ENCODE results near the gene TRMT2A.

TRMT2A gene

GRCh38 chr22:20106205-20106848 is 10.7 kb downstream of the TRMT2A start:
- no peak for DNase-seq (ENCODE audit: low read depth in 2 of 2)

DNA sequence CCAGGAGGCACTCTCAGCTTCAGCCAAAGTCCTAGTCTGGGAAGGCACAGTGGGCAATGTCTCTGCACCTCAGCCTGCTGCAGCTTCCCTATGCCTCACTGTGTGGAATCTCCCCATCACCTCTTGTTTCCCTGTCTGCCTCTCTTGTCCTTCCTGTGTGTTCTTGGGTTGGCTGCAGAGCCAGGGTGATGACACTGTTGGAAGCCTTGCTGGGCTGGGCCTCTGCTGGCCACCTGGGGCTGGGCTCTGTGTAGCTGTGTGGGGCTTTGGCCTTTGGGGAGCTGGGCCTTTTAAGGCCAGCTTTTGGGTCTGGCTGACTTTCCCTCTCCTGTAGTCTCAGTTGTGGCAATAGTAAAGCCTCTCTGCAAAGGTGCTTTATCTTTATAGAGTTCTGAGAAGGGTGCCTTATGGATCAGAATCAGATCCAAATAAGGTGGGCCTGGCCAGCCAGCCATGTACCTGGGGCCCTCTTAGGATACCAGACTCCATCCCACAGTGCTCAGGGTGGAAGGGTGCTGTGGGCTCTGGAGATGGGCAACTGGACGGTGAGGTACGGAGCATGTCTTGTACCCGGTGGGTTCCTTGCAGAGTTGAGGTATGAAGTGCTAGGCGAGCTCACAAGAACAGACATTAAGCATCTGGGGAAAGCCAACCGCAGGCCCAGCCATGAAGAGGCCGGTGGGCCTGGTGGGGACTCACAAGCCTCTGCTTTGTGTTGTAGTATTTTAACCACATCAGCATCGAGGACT is 11.4 kb downstream of the TRMT2A start:
- DNase-seq (ENCODE audit: low read depth in 2 of 2), result no peak

DNA sequence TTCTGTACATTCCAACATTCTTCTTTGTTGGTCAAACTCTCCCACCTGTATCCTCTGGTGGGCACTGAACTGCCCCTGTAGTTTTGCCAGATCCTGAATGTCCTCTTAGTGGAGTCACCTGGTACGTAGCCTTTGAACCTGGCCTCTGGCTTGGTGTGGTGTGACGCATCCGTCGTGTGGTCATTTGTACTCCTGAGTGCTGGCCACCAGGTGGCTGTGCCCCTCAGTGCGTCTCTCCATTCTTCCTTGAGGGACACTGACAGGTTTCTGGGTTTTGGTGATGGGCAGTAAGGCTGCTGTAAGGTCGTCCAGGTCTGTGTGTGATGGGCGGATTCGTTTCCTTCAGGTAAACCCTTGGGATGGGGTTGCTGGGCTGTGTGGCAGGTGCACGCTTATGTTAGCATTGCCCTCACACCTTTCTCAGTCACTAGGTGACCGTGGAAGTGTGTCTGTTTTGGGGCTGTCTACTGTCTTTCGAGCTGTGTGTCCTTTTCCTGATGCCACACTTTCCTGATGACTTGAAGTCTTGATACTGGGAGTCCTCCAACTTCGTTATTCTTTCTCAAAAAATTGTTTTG is 14.7 kb downstream of the TRMT2A start:
- no peak for DNase-seq (ENCODE audit: low read depth in 2 of 2)

DNA sequence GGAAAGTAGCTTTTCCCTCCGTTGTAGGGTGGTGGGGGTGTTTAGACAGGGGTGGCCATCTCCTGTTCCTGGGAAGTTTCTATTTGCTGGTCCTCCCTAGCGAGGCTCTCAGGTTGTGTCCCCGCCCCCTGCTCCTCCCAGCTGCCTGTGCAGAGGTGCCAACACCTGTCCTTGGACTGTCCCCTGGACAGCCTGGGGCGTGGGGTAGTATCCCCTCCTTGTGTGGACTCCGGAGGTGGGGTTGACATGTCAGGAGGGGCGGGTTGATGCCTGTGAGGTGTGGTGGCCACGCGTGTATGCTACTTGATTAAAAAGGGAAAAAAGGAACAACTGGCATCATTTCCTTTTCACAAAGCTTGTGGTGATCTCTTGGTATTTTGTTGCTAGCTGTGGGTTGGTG is 15.4 kb downstream of the TRMT2A start:
- DNase-seq (ENCODE audit: low read depth in 2 of 2), result no peak

DNA sequence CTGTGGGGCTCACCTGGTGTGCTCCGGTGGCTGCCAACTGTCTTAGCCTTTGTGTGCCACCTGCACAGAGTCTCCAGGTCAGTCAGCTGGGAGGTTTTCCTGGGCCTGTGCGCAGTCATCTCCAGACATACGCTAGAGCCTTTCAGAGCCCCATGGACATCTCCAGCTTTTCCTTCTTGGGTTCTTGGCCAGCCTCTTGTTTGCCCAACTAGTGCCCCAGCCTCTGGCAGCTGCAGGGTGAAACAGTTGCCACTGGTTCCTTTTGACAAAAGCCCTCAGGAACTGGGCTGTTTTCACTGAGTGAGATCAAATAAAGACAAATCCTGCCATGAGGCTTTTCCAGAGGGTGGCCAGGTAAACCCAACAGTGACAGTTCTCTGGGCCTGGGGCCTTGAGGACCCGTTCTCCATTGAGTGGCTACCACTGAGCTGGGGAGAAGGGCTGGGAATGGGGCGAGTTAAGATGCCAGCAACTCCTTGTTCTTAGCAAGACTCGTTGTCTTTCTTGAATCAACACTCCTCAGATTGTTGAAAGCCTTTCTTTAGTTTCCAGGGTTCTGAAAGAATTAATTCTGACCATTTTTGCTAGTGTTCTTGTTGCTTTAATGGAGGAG is 17.8 kb downstream of the TRMT2A start:
- no peak for DNase-seq (ENCODE audit: low read depth in 2 of 2)

GRCh38 chr22:20096574-20097420 is 20.2 kb downstream of the TRMT2A start:
- DNase-seq (ENCODE audit: low read depth in 2 of 2), result no peak

DNA sequence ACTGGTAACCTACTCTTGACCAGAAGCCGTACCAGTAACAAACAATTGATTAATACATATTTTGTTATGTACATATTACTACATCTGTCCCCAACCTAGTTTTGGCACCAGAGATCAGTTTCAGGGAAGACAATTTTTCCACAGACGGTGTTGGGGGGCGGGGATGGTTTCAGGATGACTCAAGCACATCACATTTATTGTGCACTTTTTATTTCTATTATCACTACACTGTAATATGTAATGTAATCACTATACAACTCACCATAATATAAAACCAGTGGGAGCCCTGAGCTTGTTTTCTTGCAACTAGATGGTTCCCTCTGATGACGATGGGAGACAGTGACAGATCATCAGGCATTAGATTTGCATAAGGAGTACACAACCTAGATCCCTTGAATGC is 21.5 kb downstream of the TRMT2A start:
- DNase-seq (ENCODE audit: low read depth in 2 of 2), result peak in 1 of 2 experiments; percentile 50

- DNase-seq (ENCODE audit: low read depth in 2 of 2), result no peak
Measured at GRCh38 chr22:20094197-20094807, 22.7 kb downstream of the TRMT2A start.

- DNase-seq (ENCODE audit: low read depth in 2 of 2), result no peak
Measured at GRCh38 chr22:20093418-20094196, 23.4 kb downstream of the TRMT2A start.

- no peak for DNase-seq (ENCODE audit: low read depth in 2 of 2)
Measured at GRCh38 chr22:20092477-20092854, 24.6 kb downstream of the TRMT2A start.

DNA sequence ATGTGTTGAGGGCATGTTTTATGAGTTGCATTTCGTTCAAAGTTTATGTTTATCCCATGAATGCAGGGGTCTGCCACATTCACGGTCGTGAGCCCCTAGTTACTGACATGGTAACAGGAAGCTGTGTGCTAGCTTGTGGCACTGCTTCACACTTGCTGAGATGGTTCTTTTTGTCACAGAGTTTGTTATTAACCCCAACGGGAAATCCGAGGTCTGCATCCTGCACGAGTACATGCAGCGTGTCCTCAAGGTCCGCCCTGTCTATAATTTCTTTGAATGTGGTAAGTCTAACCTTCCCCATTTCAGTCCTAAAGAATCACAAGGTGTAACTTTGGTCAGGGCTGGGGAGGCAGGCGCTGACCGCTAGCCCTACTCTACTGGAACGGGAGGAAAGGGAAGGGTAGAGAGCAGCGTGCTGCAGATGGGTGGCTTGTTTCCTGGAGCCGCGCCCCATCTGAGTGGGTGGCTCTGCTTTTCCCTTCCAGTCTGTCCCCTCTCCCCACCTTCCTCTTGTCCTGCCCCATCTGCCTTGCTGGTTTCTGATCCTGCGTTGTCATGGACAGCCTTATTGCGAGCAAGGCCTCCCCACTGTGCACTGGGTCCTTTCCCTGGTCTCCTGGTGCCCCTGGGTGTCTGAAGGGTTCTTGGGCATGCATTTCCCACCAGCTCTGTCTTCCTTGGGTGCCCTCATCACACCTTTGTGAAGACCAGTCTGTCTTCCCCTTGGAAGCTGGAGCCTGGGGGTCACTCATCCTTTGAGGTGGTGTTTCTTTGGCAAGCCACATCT is 25.1 kb downstream of the TRMT2A start:
- DNase-seq (ENCODE audit: low read depth in 2 of 2), result no peak

- no peak for DNase-seq (ENCODE audit: low read depth in 2 of 2)
Measured at GRCh38 chr22:20090730-20091240, 26.2 kb downstream of the TRMT2A start.

- no peak for DNase-seq (ENCODE audit: low read depth in 2 of 2)
Measured at GRCh38 chr22:20089977-20090729, 26.9 kb downstream of the TRMT2A start.

- no peak for DNase-seq (ENCODE audit: low read depth in 2 of 2)
Measured at GRCh38 chr22:20089226-20089976, 27.6 kb downstream of the TRMT2A start.

GRCh38 chr22:20088263-20088648 is 28.8 kb downstream of the TRMT2A start:
- no peak for DNase-seq (ENCODE audit: low read depth in 2 of 2)

DNA sequence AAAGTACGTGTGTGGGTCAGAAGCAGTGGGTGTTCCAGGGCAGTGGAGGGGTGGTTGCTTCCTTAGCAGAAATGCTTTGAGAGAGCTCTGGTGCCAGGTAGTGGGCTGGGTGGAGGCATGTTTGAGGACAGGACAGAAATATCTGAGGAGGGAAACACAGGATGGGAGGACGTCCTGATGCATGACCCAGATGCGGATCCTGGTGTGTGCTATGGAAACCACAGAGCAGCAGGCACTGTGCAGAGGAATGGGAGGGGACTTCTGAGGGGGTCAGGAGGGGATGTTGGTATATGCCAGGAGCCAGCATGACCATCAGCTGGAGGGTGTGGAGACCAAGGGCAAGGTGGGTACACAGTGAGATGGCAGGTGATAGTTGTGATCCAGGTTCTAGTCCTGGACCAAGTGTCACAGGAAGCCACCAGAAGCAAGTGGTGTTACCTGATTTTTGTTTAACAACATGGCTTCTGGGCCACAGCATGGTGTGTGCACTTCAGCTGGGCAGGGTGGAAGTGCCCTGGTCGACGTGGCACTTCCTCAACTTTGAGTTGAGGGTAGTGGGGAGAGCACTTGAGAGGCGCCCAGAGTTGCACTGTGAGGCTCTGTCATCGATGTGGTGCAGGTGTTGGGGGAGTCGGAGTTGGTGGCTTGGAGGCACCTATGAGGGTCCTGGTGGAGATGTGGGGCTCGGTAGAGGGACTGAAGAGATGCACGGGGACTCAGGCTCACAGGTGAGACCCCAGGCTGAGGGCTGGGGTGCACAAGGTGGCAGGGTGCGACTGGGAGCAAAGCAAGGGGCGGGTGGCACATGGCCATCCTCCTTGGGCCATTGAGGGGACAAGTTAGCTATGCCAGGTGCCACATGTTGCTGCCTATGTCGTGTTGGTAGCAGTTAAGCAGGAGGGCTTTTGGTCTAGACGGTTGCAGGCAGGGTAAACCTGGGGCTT is 29.4 kb downstream of the TRMT2A start:
- DNase-seq (ENCODE audit: low read depth in 2 of 2), result no peak

DNA sequence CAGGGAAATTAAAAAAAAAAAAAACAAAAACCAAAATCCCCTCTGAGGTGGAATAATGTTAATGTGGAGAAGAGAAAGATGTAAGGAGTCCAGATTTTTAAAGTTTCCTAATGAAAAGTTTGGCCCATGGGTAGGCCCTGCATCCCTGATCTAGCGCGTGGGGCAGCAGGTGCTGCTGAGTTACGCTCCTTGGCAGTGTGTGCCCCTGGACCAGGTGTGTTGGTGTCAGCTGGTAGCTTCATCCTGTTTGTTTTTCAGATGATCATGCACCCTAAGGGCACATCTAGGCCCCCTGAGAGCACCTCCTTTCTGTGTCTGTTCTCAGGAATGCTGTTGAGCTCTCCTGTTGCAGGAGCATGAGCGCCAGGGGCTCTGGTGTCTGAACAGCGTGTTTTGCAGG is 30.3 kb downstream of the TRMT2A start:
- no peak for DNase-seq (ENCODE audit: low read depth in 2 of 2)

All from stimulated activated CD4-positive, alpha-beta T cell treated with anti-CD3 and anti-CD28 coated beads, Interleukin-12 subunit alpha, Interleukin-12 subunit beta, amount 100 ng/mL, for 24 hours (primary cell).